ENCODE data around the gene FKBP4. TPM values are rescaled to one million over a fixed set of nuclear protein-coding genes. Genes with fewer than 3 reads are reported as not detected.

Gene FKBP4
- total and polyA plus RNA-seq, 2 experiments from 2014 or later = 112 to 124 TPM

DNA sequence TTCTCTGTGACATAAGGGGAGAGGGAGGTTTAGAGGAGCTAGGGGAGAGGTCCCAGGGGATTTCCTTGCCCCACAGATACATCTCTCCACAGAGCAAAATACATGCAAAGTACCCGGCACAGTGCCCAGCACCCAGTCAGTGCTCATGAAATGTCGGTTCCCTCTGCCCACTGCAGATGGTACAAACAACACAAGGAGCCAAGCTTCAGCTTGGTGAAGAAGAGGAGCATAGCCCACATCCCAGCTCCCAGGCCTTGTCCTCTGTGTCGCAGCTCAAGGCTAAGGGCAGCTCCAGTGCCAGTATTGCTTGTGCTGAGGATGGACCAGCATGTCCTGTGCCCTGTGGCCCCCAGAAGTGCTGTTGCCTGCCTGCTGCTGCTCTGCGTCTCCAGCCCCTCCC lies 35.0 kb upstream of the FKBP4 start:
- DNase-seq (ENCODE audit: low read depth in 1 of 2, low spot score in 1 of 2) = no peak
- Histone ChIP-seq H3K9me3 (ENCODE audit: low read depth) (no peaks in the 10 kb centered on the region), H3K27me3 (peaks cover 5% of the 10 kb centered on the region), H3K4me1 (ENCODE audit: low read depth) (no peaks in the 10 kb centered on the region), H3K36me3 (no peaks in the 10 kb centered on the region), H3K4me3 (no peak overlapping the region), H3K27ac (no peak overlapping the region)
- TF ChIP-seq, protein P1, sequence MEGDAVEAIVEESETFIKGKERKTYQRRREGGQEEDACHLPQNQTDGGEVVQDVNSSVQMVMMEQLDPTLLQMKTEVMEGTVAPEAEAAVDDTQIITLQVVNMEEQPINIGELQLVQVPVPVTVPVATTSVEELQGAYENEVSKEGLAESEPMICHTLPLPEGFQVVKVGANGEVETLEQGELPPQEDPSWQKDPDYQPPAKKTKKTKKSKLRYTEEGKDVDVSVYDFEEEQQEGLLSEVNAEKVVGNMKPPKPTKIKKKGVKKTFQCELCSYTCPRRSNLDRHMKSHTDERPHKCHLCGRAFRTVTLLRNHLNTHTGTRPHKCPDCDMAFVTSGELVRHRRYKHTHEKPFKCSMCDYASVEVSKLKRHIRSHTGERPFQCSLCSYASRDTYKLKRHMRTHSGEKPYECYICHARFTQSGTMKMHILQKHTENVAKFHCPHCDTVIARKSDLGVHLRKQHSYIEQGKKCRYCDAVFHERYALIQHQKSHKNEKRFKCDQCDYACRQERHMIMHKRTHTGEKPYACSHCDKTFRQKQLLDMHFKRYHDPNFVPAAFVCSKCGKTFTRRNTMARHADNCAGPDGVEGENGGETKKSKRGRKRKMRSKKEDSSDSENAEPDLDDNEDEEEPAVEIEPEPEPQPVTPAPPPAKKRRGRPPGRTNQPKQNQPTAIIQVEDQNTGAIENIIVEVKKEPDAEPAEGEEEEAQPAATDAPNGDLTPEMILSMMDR (IDR thresholded peaks at IDR 0.05; ENCODE audit: low read depth, low read length) = no peak

DNA sequence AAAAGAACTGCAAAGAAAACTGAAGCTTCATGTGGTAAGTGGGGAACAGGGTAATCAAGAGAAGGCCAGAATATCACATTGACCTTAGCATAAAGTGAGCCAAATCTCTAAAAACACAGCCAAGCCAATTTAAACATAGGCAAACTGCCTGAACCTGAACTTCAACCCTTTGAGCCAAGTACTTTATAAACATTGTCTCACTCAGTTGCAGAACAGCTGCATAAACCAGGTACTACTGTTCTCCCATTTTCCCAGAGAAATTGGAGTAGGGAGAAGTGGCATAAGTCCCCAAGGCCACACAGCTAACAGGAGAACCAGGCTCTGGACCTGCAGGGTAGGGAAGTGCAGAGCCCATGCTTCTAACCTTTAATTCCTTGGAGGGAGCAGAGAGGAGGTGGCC lies 30.4 kb upstream of the FKBP4 start:
- TF ChIP-seq, protein P1 (IDR thresholded peaks at IDR 0.05; ENCODE audit: low read depth, low read length) = no peak
- H3K9me3 ChIP-seq (ENCODE audit: low read depth) = no peaks in the 10 kb centered on the region
- H3K36me3 ChIP-seq = no peaks in the 10 kb centered on the region
- no peak overlapping the region for H3K27ac ChIP-seq
- H3K4me1 ChIP-seq (ENCODE audit: low read depth) = no peaks in the 10 kb centered on the region
- DNase-seq (ENCODE audit: low read depth in 1 of 2, low spot score in 1 of 2) = no peak
- H3K4me3 ChIP-seq = no peak overlapping the region
- no peaks in the 10 kb centered on the region for H3K27me3 ChIP-seq

DNA sequence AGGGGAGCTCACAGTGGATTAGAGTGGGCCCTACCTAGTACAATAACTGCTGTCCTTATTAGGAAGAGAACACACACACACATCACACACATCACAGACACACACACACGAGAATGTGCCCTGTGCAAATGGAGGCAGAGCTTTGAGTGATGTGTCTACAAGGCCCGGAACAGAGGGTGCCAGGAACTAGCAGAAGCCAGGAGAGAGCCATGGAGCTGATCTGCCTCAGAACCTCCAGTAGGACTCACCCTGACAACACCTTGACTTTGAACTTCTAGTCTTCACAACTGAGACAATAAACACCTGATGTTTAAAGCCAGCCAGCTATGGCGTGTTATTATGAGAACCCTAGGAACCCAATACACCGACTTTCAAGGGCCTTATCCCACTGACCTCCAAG lies 29.7 kb upstream of the FKBP4 start:
- H3K4me1 ChIP-seq (ENCODE audit: low read depth) = no peaks in the 10 kb centered on the region
- H3K9me3 ChIP-seq (ENCODE audit: low read depth) = no peaks in the 10 kb centered on the region
- no peaks in the 10 kb centered on the region for H3K27me3 ChIP-seq
- TF ChIP-seq, protein P1 (IDR thresholded peaks at IDR 0.05; ENCODE audit: low read depth, low read length) = no peak
- no peak overlapping the region for H3K27ac ChIP-seq
- H3K36me3 ChIP-seq = no peaks in the 10 kb centered on the region
- no peak for DNase-seq (ENCODE audit: low read depth in 1 of 2, low spot score in 1 of 2)
- H3K4me3 ChIP-seq = no peak overlapping the region

DNA sequence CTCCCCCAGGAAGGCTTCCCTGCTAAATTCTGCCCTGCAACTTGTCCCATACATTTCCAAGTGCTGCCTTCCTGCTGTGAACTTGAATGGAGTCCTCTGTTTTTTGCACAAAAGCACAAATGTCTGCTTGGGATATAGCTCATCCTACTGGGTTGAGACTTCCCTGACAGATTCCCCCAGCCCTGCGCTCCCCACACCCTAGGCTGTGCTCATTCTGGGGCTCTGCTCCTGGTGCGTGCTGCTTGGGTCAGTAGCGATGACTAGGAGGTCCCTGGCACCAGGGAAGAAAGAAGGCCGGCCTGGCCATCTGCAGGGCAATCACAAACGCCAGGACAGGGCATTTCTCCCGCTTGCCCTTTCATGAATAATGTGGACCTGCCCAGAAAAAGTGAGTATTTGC lies 29.2 kb upstream of the FKBP4 start:
- DNase-seq (ENCODE audit: low read depth in 1 of 2, low spot score in 1 of 2) = no peak
- Histone ChIP-seq H3K27ac (no peak overlapping the region), H3K4me1 (ENCODE audit: low read depth) (no peaks in the 10 kb centered on the region), H3K4me3 (no peak overlapping the region), H3K9me3 (ENCODE audit: low read depth) (no peaks in the 10 kb centered on the region), H3K36me3 (no peaks in the 10 kb centered on the region), H3K27me3 (no peaks in the 10 kb centered on the region)
- TF ChIP-seq, protein P1 (IDR thresholded peaks at IDR 0.05; ENCODE audit: low read depth, low read length) = no peak

DNA sequence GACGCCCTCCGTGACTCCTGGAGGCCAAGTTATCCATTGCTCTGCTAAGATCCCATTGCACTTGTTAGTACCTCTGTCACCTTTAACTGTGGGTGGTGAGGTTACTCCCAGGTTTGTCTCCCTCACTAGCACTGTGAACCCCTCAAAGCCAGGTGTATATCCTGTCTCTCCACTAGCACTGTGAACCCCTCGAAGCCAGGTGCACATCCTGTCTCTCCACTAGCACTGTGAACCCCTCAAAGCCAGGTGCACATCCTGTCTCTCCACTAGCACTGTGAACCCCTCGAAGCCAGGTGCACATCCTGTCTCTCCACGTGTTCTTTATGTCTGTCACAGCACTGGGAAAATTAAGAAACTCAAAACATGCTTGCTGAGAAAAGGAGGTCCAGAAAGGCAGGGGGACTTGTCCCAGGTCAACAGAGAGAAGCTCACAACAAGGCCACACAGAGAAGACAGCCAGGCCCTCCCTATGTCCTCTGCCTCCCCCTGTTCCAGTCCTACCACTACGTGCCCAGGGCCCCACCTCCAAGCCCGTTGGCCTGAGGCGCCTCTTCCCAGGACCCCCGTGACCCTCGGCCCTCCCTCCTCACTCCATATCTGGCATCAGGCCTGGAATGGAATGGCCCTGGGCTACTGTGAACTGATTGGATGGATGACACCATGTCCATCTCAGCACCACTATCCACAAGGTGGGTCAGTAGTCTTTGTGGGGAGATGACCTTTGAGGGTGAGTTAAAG lies 26.4 kb upstream of the FKBP4 start:
- Histone ChIP-seq H3K27me3 (no peaks in the 10 kb centered on the region), H3K36me3 (no peaks in the 10 kb centered on the region), H3K4me1 (ENCODE audit: low read depth) (no peaks in the 10 kb centered on the region), H3K4me3 (no peak overlapping the region), H3K27ac (no peak overlapping the region), H3K9me3 (ENCODE audit: low read depth) (no peaks in the 10 kb centered on the region)
- DNase-seq (ENCODE audit: low read depth in 1 of 2, low spot score in 1 of 2) = no peak
- TF ChIP-seq, protein P1 (IDR thresholded peaks at IDR 0.05; ENCODE audit: low read depth, low read length) = no peak

All from cardiac muscle cell (in vitro differentiated cells and primary cell).